H54 (cell line): Measurements from ENCODE around the gene LSM12.
A peak's percentile ranks its signal among the peaks of the same experiment; 100 is the strongest.
"Not testable (repeated sequence)": the region's sequence is repeated elsewhere in the genome, so short reads cannot be mapped to it uniquely, and the experiment has no call there.

Experiments used
- DNase-seq: peaks from one replicate; pipeline ENCODE4 v3.0.0; 2011; ENCODE audit warnings: low spot score, mixed read lengths; ENCODE audit not compliant: insufficient read length
- FAIRE-seq: peaks from 3 replicates; lab custom pipeline; 2011; peaks lifted over from hg19 to GRCh38; lab: Jason Lieb, UNC
- POLR2A ChIP-seq: IDR thresholded peaks from 2 replicates; pipeline ENCODE4 v1.6.1; 2011; ENCODE audit warnings: low read depth, mild to moderate bottlenecking, low read length

Gene LSM12

GRCh38 chr17:44006598-44007345, 59.7 kb downstream of the LSM12 start:
- FAIRE-seq (no peak), DNase-seq (peak; percentile 92)
- no peak for TF ChIP-seq POLR2A

GRCh38 chr17:44006272-44006597, 60.2 kb downstream of the LSM12 start:
- no peak for TF ChIP-seq POLR2A
- DNase-seq: no peak
- FAIRE-seq: no peak

- FAIRE-seq (no peak), DNase-seq (no peak)
- TF ChIP-seq POLR2A: no peak
These were observed 60.8 kb downstream of the LSM12 start for GRCh38 chr17:44005527-44006271.

- DNase-seq (no peak), FAIRE-seq (no peak)
- TF ChIP-seq POLR2A: no peak
These were observed 61.5 kb downstream of the LSM12 start for GRCh38 chr17:44004761-44005526.

- FAIRE-seq (no peak), DNase-seq (no peak)
These were observed 62.3 kb downstream of the LSM12 start, which contains the start of gene NAGS for GRCh38 chr17:44004077-44004760. Gene NAGS, plus strand, starts transcription at chr17:44004622. Its CDS starts 42 bp downstream, at chr17:44004664.

GRCh38 chr17:44002141-44002848, 64.2 kb downstream of the LSM12 start:
- peak; percentile 62 for DNase-seq
- FAIRE-seq: peak; percentile 15
- TF ChIP-seq POLR2A: no peak

More at GRCh38 chr17:44004077-44004760, 62.3 kb downstream of the LSM12 start, which contains the start of gene NAGS:
- no peak for TF ChIP-seq POLR2A

- no peak for DNase-seq
- no peak for FAIRE-seq
- TF ChIP-seq POLR2A: no peak
These were observed 65.0 kb downstream of the LSM12 start for GRCh38 chr17:44001461-44001920.

GRCh38 chr17:44000871-44001460, 65.5 kb downstream of the LSM12 start:
- DNase-seq: no peak
- no peak for FAIRE-seq
- no peak for TF ChIP-seq POLR2A

GRCh38 chr17:44000141-44000860, 66.2 kb downstream of the LSM12 start:
- no peak for FAIRE-seq
- no peak for DNase-seq
- no peak for TF ChIP-seq POLR2A

- TF ChIP-seq POLR2A: no peak
- FAIRE-seq (no peak), DNase-seq (no peak)
These were observed 67.4 kb downstream of the LSM12 start for GRCh38 chr17:43999024-43999423.

- DNase-seq (no peak), FAIRE-seq (no peak)
- TF ChIP-seq POLR2A: no peak
These were observed 67.9 kb downstream of the LSM12 start for GRCh38 chr17:43998552-43998951.

GRCh38 chr17:43997180-43997579, 69.3 kb downstream of the LSM12 start:
- not testable (repeated sequence) for DNase-seq, FAIRE-seq

GRCh38 chr17:43995150-43995471, 71.4 kb downstream of the LSM12 start:
- TF ChIP-seq POLR2A: no peak
- DNase-seq (no peak), FAIRE-seq (no peak)
